ENCODE results near the gene DAPK1. TPM values are rescaled to one million over a fixed set of nuclear protein-coding genes. Genes with fewer than 3 reads are reported as not detected.

The DAPK1 gene
- polyA plus RNA-seq, 1 of the 3 experiments (the other 2 are of a cell fraction), result 0.61 TPM

- no peak for TF ChIP-seq FOXJ3 (CRISPR knock-in tag; IDR thresholded peaks at IDR 0.05)
Measured at GRCh38 chr9:87494970-87495471, 2.6 kb upstream of the DAPK1 start (continued).

GRCh38 chr9:87497080-87497603 lies 525 bp upstream of the DAPK1 start:
- H3K4me3 ChIP-seq (ENCODE audit: low read depth in 2 of 2, low read length in 1 of 2), result peak overlapping the region; percentile 48 to 55; a peak in 3 of 4 replicates
- no peak overlapping the region for H2AFZ ChIP-seq (ENCODE audit: low read depth)
- DNase-seq, result peak; percentile 32
- peak overlapping the region in 1 of 2 experiments; percentile 81; a peak in 2 of 4 replicates for H3K27ac ChIP-seq (ENCODE audit: low read depth in 2 of 2, low read length in 1 of 2)
- 26% methylated on average over 15 of the region's 15 CpGs for WGBS (ENCODE audit: low lambda C conversion rate)
- H3K27me3 ChIP-seq (ENCODE audit: insufficient read depth), result peaks cover 17% of the 10 kb centered on the region; the same call in 1 of the 2 replicates
- H3K9me2 ChIP-seq, result no peaks in the 10 kb centered on the region
- no peaks in the 10 kb centered on the region for H3K36me3 ChIP-seq (replicated peaks in 1 of 2; ENCODE audit: control insufficient read depth in 1 of 2, insufficient read depth in 2 of 2, low read length in 1 of 2)
- ChIA-PET CTCF (interaction anchor here (0.7 to 4.9 kb wide), 33 partner anchors 9 to 1010 kb away, joined by 3 to 33 read pairs (median 4); partner anchors contain the start of gene CTSL), POLR2A (interaction anchor here (0.6 kb wide), 1 partner anchor 91 kb away, joined by 3 read pairs; no protein-coding TSS in a partner anchor)
- peak overlapping the region; percentile 71 for H3K4me2 ChIP-seq
- peaks cover 4 to 12% of the 10 kb centered on the region in 2 experiments; a peak in 3 of 4 replicates for H3K4me1 ChIP-seq (ENCODE audit: control insufficient read depth in 1 of 2, insufficient read depth in 2 of 2, low read depth in 1 of 2, low read length in 1 of 2)
- no peaks in the 10 kb centered on the region for H3K9me3 ChIP-seq
- H3F3A ChIP-seq (replicated peaks; ENCODE audit: insufficient read depth), result no peaks in the 10 kb centered on the region
- TF ChIP-seq GABPA (IDR thresholded peaks at IDR 0.05; ENCODE audit: low read depth) (no peak), CTCF (IDR thresholded peaks at IDR 0.05) (no peak), SMC3 (IDR thresholded peaks at IDR 0.05; ENCODE audit: low read depth, low read length) (no peak), EP300 (IDR thresholded peaks at IDR 0.05; ENCODE audit: borderline replicate concordance in 1 of 2, low read depth in 1 of 2, low read length in 1 of 2) (no peak), MEF2A (IDR thresholded peaks at IDR 0.05; ENCODE audit: borderline replicate concordance, low read depth) (no peak), SIN3A (IDR thresholded peaks at IDR 0.05; ENCODE audit: borderline replicate concordance, low read depth, low read length) (no peak), RXRA (IDR thresholded peaks at IDR 0.05; ENCODE audit: borderline replicate concordance, low read depth) (no peak), NFIC (IDR thresholded peaks at IDR 0.05; ENCODE audit: borderline replicate concordance) (no peak), MXI1 (IDR thresholded peaks at IDR 0.05; ENCODE audit: low read depth, low read length) (no peak), ELF1 (IDR thresholded peaks at IDR 0.05) (no peak), ZBTB33 (IDR thresholded peaks at IDR 0.05; ENCODE audit: borderline replicate concordance, low read depth) (no peak), POLR2AphosphoS5 (IDR thresholded peaks at IDR 0.05; ENCODE audit: low read depth, low read length) (no peak)
- no peaks in the 10 kb centered on the region for H4K20me1 ChIP-seq (ENCODE audit: insufficient read depth)
- no peak overlapping the region for H3K9ac ChIP-seq
- no peaks in the 10 kb centered on the region for H3K79me2 ChIP-seq (ENCODE audit: insufficient read depth)

All from SK-N-SH (cell line).